AG08395 (cell line): ENCODE measurements around the gene UGT1A1.
A peak's percentile ranks its signal among the peaks of the same experiment; 100 is the strongest.

Experiments
- DNase-seq: peaks from one replicate; pipeline ENCODE4 v3.0.0; 2012; ENCODE audit warnings: mixed read lengths, low spot score

The UGT1A1 gene

GRCh38 chr2:233758141-233758540, 1.9 kb upstream of the UGT1A1 start:
- no peak for DNase-seq

GRCh38 chr2:233758849-233759248, 1.2 kb upstream of the UGT1A1 start:
- DNase-seq: no peak

- no peak for DNase-seq
These were observed 1.1 kb downstream of the UGT1A1 start for GRCh38 chr2:233761040-233761769.

- peak; percentile 18 for DNase-seq
These were observed 4.2 kb downstream of the UGT1A1 start for GRCh38 chr2:233764264-233764663.

GRCh38 chr2:233764761-233765160, 4.7 kb downstream of the UGT1A1 start:
- no peak for DNase-seq

- DNase-seq: no peak
These were observed 6.3 kb downstream of the UGT1A1 start for GRCh38 chr2:233766416-233766815.

- no peak for DNase-seq
These were observed 8.0 kb downstream of the UGT1A1 start for GRCh38 chr2:233768076-233768475.

- DNase-seq: no peak
These were observed 9.2 kb downstream of the UGT1A1 start for GRCh38 chr2:233769260-233769659.

GRCh38 chr2:233772153-233772552, 12.1 kb downstream of the UGT1A1 start:
- no peak for DNase-seq

- DNase-seq: no peak
These were observed 12.5 kb downstream of the UGT1A1 start for GRCh38 chr2:233772583-233772982.

- DNase-seq: no peak
These were observed 13.8 kb downstream of the UGT1A1 start for GRCh38 chr2:233773854-233774253.

- DNase-seq: no peak
These were observed 15.3 kb downstream of the UGT1A1 start for GRCh38 chr2:233775414-233775813.

GRCh38 chr2:233778030-233778429, 18.0 kb downstream of the UGT1A1 start, which contains the start of gene MROH2A:
Gene MROH2A, plus strand, starts transcription at chr2:233778330. Its CDS starts 1,029 bp downstream, at chr2:233779359.
- no peak for DNase-seq

GRCh38 chr2:233779722-233780121, 19.7 kb downstream of the UGT1A1 start:
- no peak for DNase-seq

GRCh38 chr2:233780771-233781170, 20.7 kb downstream of the UGT1A1 start:
- no peak for DNase-seq

GRCh38 chr2:233789554-233789953, 29.5 kb downstream of the UGT1A1 start:
- DNase-seq: no peak

- DNase-seq: no peak
These were observed 31.2 kb downstream of the UGT1A1 start for GRCh38 chr2:233791151-233791882.

- no peak for DNase-seq
These were observed 31.8 kb downstream of the UGT1A1 start for GRCh38 chr2:233791883-233792329.

- no peak for DNase-seq
These were observed 32.6 kb downstream of the UGT1A1 start for GRCh38 chr2:233792720-233793119.

- no peak for DNase-seq
These were observed 33.5 kb downstream of the UGT1A1 start for GRCh38 chr2:233793465-233794127.

GRCh38 chr2:233794128-233794658, 34.1 kb downstream of the UGT1A1 start:
- DNase-seq: no peak

- no peak for DNase-seq
These were observed 35.7 kb downstream of the UGT1A1 start for GRCh38 chr2:233795735-233796171.
